ENCODE data around the gene CENPE.

GRCh38 chr4:103129174-103129573, 69.0 kb downstream of the CENPE start:
- TF ChIP-seq CTCF (IDR thresholded peaks at IDR 0.05) (no peak), POLR2A (IDR thresholded peaks at IDR 0.05) (no peak)

All from heart left ventricle (tissue), 13 donors.